NCI-H2107 treated with DMSO at 0.1 percent for 48 hours (cell line): Measurements from ENCODE around the gene PLCD4.
A peak's percentile ranks its signal among the peaks of the same experiment; 100 is the strongest.

Source experiments
- DNase-seq: peaks from one replicate; lab custom pipeline; 2025; ENCODE audit not compliant: unreplicated experiment; lab: John Stamatoyannopoulos, UW

The PLCD4 gene

GRCh38 chr2:218662827-218663226 is 55.1 kb downstream of the PLCD4 start:
- no peak for DNase-seq

GRCh38 chr2:218663901-218664300 is 56.2 kb downstream of the PLCD4 start:
- no peak for DNase-seq

DNA sequence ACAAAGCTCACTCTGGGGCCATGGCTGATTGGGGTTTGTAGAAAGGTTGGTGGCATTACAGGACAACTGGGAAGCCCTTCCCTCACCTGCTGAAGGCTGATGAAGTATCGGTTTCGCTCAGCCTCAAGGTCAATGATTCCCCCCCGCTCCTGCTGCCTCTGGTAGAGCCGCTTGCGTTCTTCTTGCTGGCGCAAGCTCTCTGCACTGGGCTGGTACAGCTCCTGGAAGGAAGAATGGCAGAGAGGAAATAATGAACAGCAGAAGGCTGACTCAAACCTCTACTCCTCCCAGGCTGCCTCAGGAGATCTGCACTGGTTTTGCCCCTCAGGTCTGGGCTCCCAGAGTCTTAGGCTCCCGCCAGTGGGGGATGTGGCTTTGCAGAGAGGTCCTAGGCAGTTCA is 57.0 kb downstream of the PLCD4 start:
- DNase-seq: no peak

GRCh38 chr2:218671097-218671653 is 63.5 kb downstream of the PLCD4 start:
- no peak for DNase-seq

DNA sequence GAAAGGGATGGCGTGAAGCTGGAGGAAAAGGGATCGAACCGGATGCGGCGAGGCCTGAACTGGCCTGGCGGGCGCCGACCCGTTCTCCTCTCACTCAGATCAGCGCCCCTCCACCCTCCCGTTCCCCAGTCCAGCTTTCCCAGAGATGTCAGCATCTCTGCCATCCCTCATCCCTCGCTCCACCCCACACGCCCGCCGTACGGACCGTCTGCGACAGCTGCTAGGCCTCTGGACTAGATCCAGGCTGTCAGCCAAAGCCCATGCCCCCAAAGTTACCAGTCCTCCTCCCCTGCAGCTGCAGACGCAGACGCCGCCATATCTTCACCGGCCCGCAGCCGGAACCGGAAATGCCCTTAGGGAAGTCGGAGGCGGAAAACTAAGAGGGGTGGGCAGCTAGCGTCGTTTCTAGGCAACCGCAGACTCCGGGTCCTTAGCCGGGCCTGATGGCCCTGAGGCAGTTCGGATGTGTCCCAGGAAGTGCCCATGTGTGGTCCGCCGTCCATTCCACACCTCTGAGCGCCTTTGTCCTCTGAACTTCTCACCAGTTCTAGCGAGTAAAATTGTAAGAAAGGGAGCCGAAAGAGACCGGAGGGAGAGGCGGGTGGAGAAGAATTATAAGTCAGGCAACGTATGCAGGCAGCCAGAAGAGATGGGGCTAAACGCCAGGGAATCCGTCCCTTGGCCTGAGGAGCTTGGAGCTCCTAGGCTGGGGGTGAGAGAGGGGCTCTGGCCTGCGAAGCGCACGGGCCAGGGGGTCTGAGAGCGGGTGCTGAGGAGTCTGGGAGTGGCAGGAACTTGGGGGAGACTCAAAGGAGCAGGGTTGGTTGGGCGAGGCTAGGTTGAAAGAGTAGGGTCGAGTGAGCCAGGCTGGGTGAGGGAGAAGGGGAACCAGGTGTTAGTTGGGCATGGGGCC is 64.2 kb downstream of the PLCD4 start, which contains the start of the genes RNF25 and STK36:
TSS of gene RNF25 (minus strand) at position 349 of the 913 bp plus-strand sequence. CDS start at position 317, 32 bp downstream.
TSS of gene STK36 (plus strand) at position 433 of the 913 bp plus-strand sequence. CDS start 744 bp downstream, outside the sequence.
- DNase-seq: peak; percentile 80

- DNase-seq: no peak
Measured at GRCh38 chr2:218679119-218679518, 71.4 kb downstream of the PLCD4 start.

DNA sequence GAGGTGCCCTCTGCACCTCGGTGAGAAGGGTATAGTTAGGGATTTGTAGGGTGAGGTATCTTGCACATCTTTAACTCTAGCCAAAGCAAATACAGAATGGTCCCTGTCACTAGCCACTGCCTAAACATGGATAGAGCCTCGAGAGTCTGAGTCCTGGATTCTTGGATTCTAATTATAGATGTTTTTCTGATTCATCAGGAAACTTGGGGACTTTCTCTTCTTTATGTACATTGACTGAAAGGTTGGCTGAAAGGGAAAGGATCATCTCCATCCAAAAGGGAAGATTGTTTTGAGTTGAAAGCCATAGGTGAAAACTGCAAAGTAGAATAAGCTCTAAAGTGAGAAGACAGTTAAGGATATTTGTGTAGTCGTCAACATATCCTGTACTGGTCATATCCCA is 72.4 kb downstream of the PLCD4 start:
- DNase-seq: no peak
